Panc1 (cell line): Measurements from ENCODE around the gene PANK4. TPM values are rescaled to one million over a fixed set of nuclear protein-coding genes. Genes with fewer than 3 reads are reported as not detected.

ENCODE experiments used
- ATAC-seq: fragments of 200-7000 bp; cut with Tn5 transposase; 2 replicates; pipeline ENCODE4 v1.9.1; 2020; ENCODE audit warnings: mild to moderate bottlenecking, moderate library complexity
- BruUV-seq: library from RNA; stranded (reverse); fragments of 400-500 nt; replicated peaks from 2 replicates; lab custom pipeline; 2021; lab: Mats Ljungman, UMichigan
- CTCF ChIA-PET: fragments of 300-600 bp; sonication (Branson Sonifier 250); formaldehyde crosslinking; loops from one replicate; lab custom pipeline; 2022; ENCODE audit warnings: antibody characterized with exemption; lab: Charles Lee
- POLR2A ChIA-PET: fragments of 300-600 bp; sonication (Branson Sonifier 250); formaldehyde crosslinking; loops from one replicate; lab custom pipeline; 2022; ENCODE audit warnings: antibody characterized with exemption; lab: Charles Lee
- DNase-seq: peaks from one replicate; pipeline ENCODE4 v3.0.0-alpha.2; 2010; ENCODE audit warnings: low read depth, low spot score
- H3K27ac ChIP-seq: 2 replicates; pipeline ENCODE4 v1.5.1; 2011; ENCODE audit warnings: mild to moderate bottlenecking, low read length, inconsistent platforms
- H3K27me3 ChIP-seq: fragments of 200-500 bp; sonication (Bioruptor generic); 2 replicates; pipeline ENCODE4 v1.6.0; 2014; ENCODE audit warnings: low read length, inconsistent platforms; ENCODE audit not compliant: control insufficient read depth, insufficient read depth
- H3K36me3 ChIP-seq: fragments of 200-500 bp; sonication (Bioruptor generic); 2 replicates; pipeline ENCODE4 v1.5.1; 2014; ENCODE audit warnings: inconsistent platforms, mild to moderate bottlenecking, low read length, moderate library complexity; ENCODE audit not compliant: control insufficient read depth, insufficient read depth
- H3K4me1 ChIP-seq: 2 replicates; pipeline ENCODE4 v1.5.1; 2011; ENCODE audit warnings: inconsistent platforms, mild to moderate bottlenecking, low read length, moderate library complexity; ENCODE audit not compliant: control insufficient read depth, insufficient read depth
- H3K4me3 ChIP-seq, 2 experiments: 2 replicates each; pipeline ENCODE4 v1.5.1; 2011 to 2012; ENCODE audit warnings: low read depth in 2 of 2, low read length in 2 of 2, mild to moderate bottlenecking in 2 of 2, inconsistent platforms in 1 of 2, moderate library complexity in 1 of 2
- H3K9me3 ChIP-seq: fragments of 200-500 bp; sonication (Bioruptor generic); 2 replicates; pipeline ENCODE4 v1.5.1; 2014; ENCODE audit warnings: low read depth, mild to moderate bottlenecking, inconsistent platforms, low read length, moderate library complexity; ENCODE audit not compliant: control insufficient read depth, insufficient read depth
- CTCF ChIP-seq: fragments of 450-650 bp; IDR thresholded peaks from 2 replicates; pipeline ENCODE4 v1.5.1; 2017; ENCODE audit warnings: mild to moderate bottlenecking
- POLR2AphosphoS5 ChIP-seq: IDR thresholded peaks from 2 replicates; pipeline ENCODE4 v1.6.1; 2012; ENCODE audit warnings: mild to moderate bottlenecking, low read depth, low read length, moderate library complexity
- REST ChIP-seq, 2 experiments: IDR thresholded peaks; 2 replicates each; pipeline ENCODE4 v1.6.1; 2011 to 2012; ENCODE audit warnings: low read depth in 2 of 2, control low read depth in 1 of 2, low read length in 1 of 2, mild to moderate bottlenecking in 1 of 2, moderate library complexity in 1 of 2; ENCODE audit not compliant: insufficient read depth in 1 of 2
- SIN3A ChIP-seq: IDR thresholded peaks from 2 replicates; pipeline ENCODE4 v1.6.1; 2012; ENCODE audit warnings: low read depth, mild to moderate bottlenecking, low read length, moderate library complexity, borderline replicate concordance; ENCODE audit not compliant: insufficient read depth
- TCF7L2 ChIP-seq: IDR thresholded peaks from 2 replicates; pipeline ENCODE4 v1.6.1; 2011; ENCODE audit warnings: mild to moderate bottlenecking, low read depth, low read length, inconsistent platforms
- in situ Hi-C: cut with HindIII; loops from 2 replicates; pipeline ENCODE4 v1.10.0; 2016; ENCODE audit warnings: low sequenced_read_pairs, low pct_unique_long_range_greater_than_20kb
- intact Hi-C: fragments of 100-400 bp; cut with micrococcal nuclease; formaldehyde crosslinking; loops from one replicate; pipeline ENCODE4 v1.10.0; 2022; ENCODE audit not compliant: unreplicated experiment
- total RNA-seq: library from RNA; stranded (reverse); gene quantifications from one replicate; pipeline ENCODE4 v1.2.1, GENCODE V29; 2021; ENCODE audit not compliant: unreplicated experiment

The PANK4 gene
- total RNA-seq, 1 experiment from 2014 or later, result 35.9 TPM

DNA sequence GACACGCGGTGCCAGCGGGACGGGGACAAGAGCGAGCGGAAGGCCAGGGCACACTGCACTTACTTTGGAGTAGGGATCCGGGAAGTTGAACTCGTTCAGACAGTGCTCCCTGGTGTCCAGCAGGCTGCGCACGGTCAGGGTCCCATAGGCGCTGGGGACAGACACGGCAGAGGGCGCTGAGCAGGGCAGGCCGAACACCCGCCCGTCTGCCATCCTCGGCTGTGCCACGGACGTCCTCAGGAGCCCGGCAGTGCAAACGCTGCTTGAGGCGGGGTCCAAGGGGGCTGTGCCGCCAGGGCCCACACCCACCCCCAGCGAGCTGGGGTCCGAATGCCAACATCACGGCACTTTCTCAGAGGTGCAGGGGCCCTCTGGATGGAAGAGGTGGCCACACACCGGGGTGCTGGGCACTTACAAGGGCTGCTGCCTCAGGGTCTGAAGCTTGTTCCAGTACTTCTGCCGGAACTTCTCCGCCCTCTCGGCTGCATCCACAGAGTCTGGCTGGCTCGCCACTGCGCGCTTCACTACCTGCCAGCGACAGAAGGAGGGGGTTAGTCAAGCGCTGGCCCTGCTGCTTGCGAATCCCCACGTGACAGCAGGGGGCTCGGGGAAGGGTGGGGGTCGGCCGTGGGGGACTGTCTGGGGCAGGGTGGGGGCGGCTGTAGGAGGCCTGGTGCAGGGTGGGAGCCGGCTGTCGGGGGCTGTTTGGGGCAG lies 12.3 kb downstream of the PANK4 start:
- Histone ChIP-seq H3K9me3 (no peaks in the 10 kb centered on the region), H3K4me1 (no peaks in the 10 kb centered on the region), H3K4me3 (no peak overlapping the region), H3K27me3 (no peaks in the 10 kb centered on the region), H3K36me3 (peaks cover 3% of the 10 kb centered on the region), H3K27ac (no peak overlapping the region)
- BruUV-seq, result no TSS peak
- DNase-seq (no peak), ATAC-seq (no peak)
- ChIA-PET POLR2A (no interaction called here), CTCF (no interaction called here)
- TF ChIP-seq CTCF (no peak), SIN3A (no peak), REST (IDR thresholded peaks at IDR 0.05; ENCODE audit: insufficient read depth in 1 of 2, low read depth in 2 of 2, low read length in 1 of 2) (no peak), POLR2AphosphoS5 (no peak; the same call in 1 of the 2 replicates), TCF7L2 (no peak)
- intact Hi-C loops (no loop called here), in situ Hi-C loops (no loop called here)

DNA sequence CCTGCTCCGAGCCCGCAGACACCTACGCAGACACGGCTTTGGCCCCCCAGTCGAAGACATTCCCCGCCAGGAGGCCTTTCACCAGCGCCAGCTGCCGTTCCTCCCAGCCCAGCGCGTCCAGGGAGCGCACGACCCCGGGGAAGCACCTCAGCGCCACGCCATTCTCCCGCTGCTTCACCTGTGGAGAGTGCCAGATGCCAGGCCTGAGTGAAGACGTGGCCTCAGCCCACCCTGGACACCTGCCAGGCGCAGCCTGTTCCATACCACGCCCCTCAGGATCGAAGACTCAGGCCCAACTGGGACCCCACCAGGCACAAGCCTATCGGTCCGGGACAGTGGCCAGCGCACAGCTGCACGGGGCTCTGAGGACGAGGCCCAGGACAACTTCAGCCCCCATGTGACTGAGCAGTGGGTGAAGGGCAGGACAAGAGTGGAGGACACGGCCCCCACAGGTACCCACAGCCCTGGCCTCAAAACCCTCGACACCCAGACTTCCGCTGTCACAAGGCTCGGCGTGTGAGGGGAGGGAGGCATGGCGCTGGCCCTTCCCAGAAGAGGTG lies 13.5 kb downstream of the PANK4 start:
- H3K4me3 ChIP-seq, result no peak overlapping the region
- H3K27me3 ChIP-seq, result no peaks in the 10 kb centered on the region
- TF ChIP-seq POLR2AphosphoS5, result no peak
- TF ChIP-seq SIN3A, result no peak
- no peak for TF ChIP-seq TCF7L2
- no peak for TF ChIP-seq CTCF
- TF ChIP-seq REST (IDR thresholded peaks at IDR 0.05; ENCODE audit: insufficient read depth in 1 of 2, low read depth in 2 of 2, low read length in 1 of 2), result no peak
- no peak for ATAC-seq
- POLR2A ChIA-PET, result no interaction called here
- peaks cover 3% of the 10 kb centered on the region for H3K36me3 ChIP-seq
- BruUV-seq, result no TSS peak
- no peak overlapping the region for H3K27ac ChIP-seq
- H3K4me1 ChIP-seq, result no peaks in the 10 kb centered on the region
- H3K9me3 ChIP-seq, result no peaks in the 10 kb centered on the region
- CTCF ChIA-PET, result no interaction called here
- in situ Hi-C loops (no loop called here), intact Hi-C loops (no loop called here)
- DNase-seq, result no peak
